Measurements from ENCODE around the gene HMGCL.

- TF ChIP-seq SUZ12 (IDR thresholded peaks at IDR 0.05) (no peak), SP1 (IDR thresholded peaks at IDR 0.05) (no peak), ZNF384 (IDR thresholded peaks at IDR 0.05) (no peak), FOXM1 (IDR thresholded peaks at IDR 0.05; ENCODE audit: borderline replicate concordance) (no peak), LEF1 (IDR thresholded peaks at IDR 0.05; ENCODE audit: borderline replicate concordance) (no peak), ARNT (IDR thresholded peaks at IDR 0.05) (no peak), TARDBP (IDR thresholded peaks at IDR 0.05) (no peak), FOXK2 (IDR thresholded peaks at IDR 0.05) (no peak)
Observed at GRCh38 chr1:23814016-23814415, 11.2 kb downstream of the HMGCL start.
